MM.1S (cell line): ENCODE results near the gene FNTB.

ENCODE experiments used
- EZH2phosphoT487 ChIP-seq: fragments of 300-600 bp; sonication (generic); IDR thresholded peaks from 2 replicates; pipeline ENCODE4 v1.6.1; 2018; ENCODE audit warnings: antibody characterized with exemption, low read length
- TF ChIP-seq, protein P1 (sequence below): fragments of 300-600 bp; sonication (generic); IDR thresholded peaks from 2 replicates; pipeline ENCODE4 v1.5.1; 2016; ENCODE audit warnings: antibody characterized with exemption, low read length, mixed read lengths

GRCh38 chr14:64943556-64943955, 43.1 kb upstream of the FNTB start:
- TF ChIP-seq EZH2phosphoT487 = no peak
- TF ChIP-seq, protein P1, sequence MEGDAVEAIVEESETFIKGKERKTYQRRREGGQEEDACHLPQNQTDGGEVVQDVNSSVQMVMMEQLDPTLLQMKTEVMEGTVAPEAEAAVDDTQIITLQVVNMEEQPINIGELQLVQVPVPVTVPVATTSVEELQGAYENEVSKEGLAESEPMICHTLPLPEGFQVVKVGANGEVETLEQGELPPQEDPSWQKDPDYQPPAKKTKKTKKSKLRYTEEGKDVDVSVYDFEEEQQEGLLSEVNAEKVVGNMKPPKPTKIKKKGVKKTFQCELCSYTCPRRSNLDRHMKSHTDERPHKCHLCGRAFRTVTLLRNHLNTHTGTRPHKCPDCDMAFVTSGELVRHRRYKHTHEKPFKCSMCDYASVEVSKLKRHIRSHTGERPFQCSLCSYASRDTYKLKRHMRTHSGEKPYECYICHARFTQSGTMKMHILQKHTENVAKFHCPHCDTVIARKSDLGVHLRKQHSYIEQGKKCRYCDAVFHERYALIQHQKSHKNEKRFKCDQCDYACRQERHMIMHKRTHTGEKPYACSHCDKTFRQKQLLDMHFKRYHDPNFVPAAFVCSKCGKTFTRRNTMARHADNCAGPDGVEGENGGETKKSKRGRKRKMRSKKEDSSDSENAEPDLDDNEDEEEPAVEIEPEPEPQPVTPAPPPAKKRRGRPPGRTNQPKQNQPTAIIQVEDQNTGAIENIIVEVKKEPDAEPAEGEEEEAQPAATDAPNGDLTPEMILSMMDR = no peak
